GM08714 (cell line): ENCODE measurements around the gene TBC1D26.
A peak's percentile ranks its signal among the peaks of the same experiment; 100 is the strongest.
"Not testable (repeated sequence)": the region's sequence is repeated elsewhere in the genome, so short reads cannot be mapped to it uniquely, and the experiment has no call there.

ENCODE experiments used
- H3K4me3 ChIP-seq: fragments of 200-500 bp; sonication (Bioruptor generic); 2 replicates; pipeline ENCODE4 v1.5.1; 2014; ENCODE audit warnings: mild to moderate bottlenecking, low read length, inconsistent platforms
- ZNF274 ChIP-seq: IDR thresholded peaks from 2 replicates; pipeline ENCODE4 v1.6.1; 2012; ENCODE audit warnings: mild to moderate bottlenecking, low read depth, low read length

The TBC1D26 gene

DNA sequence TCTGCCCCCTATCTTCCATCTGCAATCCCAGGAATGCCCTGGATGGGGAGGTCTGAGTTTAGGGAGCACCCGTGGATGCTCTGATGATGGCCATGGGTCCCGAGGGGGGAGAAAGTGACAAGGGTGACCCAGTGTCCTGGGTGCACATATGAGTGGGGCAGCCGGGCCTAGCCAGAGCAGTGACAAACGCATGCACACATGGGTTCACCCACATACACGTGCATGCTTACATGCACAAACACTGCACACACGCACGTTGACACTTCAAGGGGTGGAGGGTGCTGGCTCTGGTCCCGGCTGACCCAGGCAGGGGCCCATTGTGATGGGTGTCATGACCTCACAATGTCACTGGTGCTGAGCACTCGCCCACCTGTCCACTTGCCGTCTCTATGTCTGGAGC lies at the start of gene TBC1D26:
TSS of gene TBC1D26 (plus strand) at position 384 of the 400 bp plus-strand sequence. CDS start 3,066 bp downstream, outside the sequence.
- H3K4me3 ChIP-seq, result not testable (repeated sequence)

DNA sequence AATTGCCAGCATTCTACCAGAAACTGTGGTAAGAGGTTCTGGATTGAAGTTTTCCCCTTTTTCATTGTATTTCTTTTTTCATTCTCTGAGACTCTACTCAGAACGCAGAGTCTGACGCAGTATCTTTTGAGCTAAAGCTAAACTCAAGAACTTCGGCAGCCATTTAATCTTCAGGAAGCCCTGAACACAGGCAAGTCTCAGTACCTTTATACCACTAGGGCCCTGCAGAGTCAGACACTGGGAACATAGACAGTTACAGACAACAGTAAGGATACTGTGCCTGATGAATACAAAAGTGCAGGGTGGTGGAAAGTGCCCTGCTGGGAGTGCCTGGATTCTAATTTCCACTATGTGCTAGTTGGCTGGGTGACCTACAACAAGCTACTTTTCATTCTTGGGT lies 48.9 kb upstream of the TBC1D26 start:
- H3K4me3 ChIP-seq, result not testable (repeated sequence)

DNA sequence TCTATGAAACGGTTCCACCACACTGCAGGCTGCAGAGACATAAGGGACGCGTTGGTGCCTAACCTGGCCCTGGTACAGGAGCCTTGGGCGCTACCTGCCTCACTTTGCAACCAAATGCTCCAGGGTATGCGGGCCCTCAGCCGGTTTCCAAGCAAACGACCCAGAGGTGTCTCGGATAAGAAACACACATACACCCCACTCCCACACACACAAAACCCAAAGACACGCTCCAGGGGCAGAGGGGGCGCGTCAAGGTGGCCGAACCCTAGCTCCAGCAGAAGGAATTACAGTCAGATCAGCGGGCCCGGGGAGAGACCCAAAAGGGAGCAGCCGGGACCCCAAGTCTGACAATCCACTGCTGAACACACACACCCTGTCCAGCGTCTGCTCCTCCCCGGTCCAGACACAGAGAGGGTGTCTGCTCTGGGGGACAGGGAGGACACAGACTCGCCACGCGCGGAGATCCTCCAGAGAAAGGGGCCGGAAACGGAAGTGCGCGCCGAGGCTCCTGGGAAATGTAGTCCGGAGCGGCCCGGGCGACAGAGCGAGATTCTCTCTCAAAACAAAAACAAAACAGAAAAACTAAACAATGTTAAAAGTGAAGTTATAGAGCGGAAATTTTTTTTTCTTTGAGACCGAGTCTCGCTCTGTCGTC lies 48.1 kb upstream of the TBC1D26 start, which contains the start of gene TRIM16:
TSS of gene TRIM16 (minus strand) at position 488 of the 655 bp plus-strand sequence. CDS start 32,702 bp downstream, outside the sequence.
- peak within 1 kb of the TSS; percentile 87 for H3K4me3 ChIP-seq

GRCh38 chr17:15687494-15687893 lies 44.6 kb upstream of the TBC1D26 start:
- H3K4me3 ChIP-seq, result not testable (repeated sequence)

GRCh38 chr17:15698967-15699366 lies 33.1 kb upstream of the TBC1D26 start:
- peak overlapping the region; percentile 53 for H3K4me3 ChIP-seq

GRCh38 chr17:15699413-15699924 lies 32.6 kb upstream of the TBC1D26 start, which contains the start of gene ZNF286A:
Gene ZNF286A (plus strand): TSS chr17:15699752. CDS start chr17:15700330, 578 bp downstream.
- H3K4me3 ChIP-seq, result peak within 1 kb of the TSS; percentile 53

GRCh38 chr17:15699937-15700336 lies 32.1 kb upstream of the TBC1D26 start:
- H3K4me3 ChIP-seq, result peak overlapping the region; percentile 53; the same call in 1 of the 2 replicates

DNA sequence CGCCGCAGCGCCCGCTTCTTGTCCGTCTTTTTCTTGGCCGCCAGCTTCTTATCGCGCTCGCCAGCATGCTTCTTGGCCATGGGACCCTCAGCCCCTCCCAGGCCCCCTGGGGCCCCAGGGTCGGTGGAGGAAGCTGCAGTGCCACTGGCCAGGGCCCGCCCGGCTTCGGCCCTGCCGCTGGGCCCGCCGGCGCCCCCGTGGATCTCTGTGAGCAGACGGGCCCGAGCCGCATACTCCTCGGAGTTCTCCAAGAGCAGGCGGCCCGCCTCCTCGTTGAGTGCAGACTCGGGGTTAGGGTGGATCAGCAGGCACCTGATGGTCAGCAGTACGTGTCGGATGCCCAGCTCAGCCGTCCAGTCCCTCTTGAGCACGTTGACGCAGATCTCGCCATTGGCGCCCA lies 27.8 kb upstream of the TBC1D26 start:
- not testable (repeated sequence) for H3K4me3 ChIP-seq

DNA sequence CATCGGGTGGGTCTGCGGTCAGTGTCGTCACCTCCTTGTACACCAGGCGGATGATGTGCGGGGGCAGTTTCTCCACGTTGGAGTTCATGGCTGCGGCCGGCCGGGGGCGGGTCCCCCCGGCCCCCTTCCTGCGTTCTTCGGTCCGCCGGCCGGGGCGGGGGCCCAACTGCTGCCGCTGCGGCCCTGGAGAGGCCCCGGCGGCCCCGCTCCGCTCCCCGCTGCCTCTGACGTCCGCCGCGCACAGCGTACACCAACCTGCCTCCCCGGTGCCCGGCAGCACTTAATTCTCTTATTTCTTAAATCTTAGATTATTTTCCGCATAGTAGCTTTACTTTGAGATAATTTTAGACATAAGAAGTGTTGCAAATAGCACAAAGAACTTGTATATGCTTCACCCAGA lies 27.3 kb upstream of the TBC1D26 start:
- H3K4me3 ChIP-seq, result not testable (repeated sequence)

GRCh38 chr17:15708879-15709278 lies 23.2 kb upstream of the TBC1D26 start:
- not testable (repeated sequence) for H3K4me3 ChIP-seq

- TF ChIP-seq ZNF274, result peak; percentile 74
- not testable (repeated sequence) for H3K4me3 ChIP-seq
Measured at GRCh38 chr17:15716601-15717563, 15.2 kb upstream of the TBC1D26 start.

- H3K4me3 ChIP-seq, result not testable (repeated sequence)
Measured at GRCh38 chr17:15730535-15730934, 1.5 kb upstream of the TBC1D26 start.

- not testable (repeated sequence) for H3K4me3 ChIP-seq
Measured at GRCh38 chr17:15733174-15733789, 1.2 kb downstream of the TBC1D26 start.

DNA sequence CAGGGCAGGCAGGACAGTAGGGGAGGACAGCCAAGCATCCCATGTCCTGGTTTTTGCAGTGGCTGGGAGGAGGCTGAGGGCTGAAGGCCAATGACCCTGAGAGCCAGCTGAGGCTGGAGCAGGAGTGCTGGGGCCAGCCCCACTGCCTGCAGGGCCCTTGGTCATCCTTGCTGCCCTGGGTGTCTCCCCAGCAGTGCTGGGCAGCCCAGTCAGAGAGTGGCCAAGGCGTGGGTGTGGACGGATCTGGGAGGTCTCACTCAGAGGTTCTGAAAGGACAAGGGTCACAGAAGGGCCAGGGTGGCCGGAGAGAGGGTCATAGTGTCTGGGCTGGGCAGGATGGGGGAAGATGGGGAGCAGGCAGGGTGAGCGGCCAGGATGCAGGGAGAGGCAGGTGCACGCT lies 4.5 kb downstream of the TBC1D26 start:
- H3K4me3 ChIP-seq, result not testable (repeated sequence)

- no peak overlapping the region for H3K4me3 ChIP-seq
- no peak for TF ChIP-seq ZNF274
Measured at GRCh38 chr17:15738066-15738465, 6.0 kb downstream of the TBC1D26 start.

DNA sequence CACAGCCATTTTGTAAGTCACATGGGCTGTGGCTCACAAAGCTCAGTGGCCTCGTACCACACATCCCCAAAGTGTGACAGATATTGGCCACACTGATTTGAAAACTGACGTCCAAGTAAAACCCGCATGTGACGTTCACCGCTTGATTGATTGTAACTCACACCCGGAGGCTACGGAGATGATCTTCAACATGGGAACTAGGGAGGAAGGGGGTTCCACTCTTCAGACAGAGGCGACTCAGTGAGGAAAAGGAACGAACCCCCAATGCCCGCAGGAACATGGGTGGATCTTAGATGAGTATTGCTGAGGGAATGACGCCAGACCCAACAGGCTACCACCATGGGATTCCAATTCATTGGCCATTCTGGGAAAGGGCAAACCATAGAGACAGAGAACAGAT lies 7.2 kb downstream of the TBC1D26 start:
- not testable (repeated sequence) for H3K4me3 ChIP-seq

GRCh38 chr17:15740041-15740440 lies 8.0 kb downstream of the TBC1D26 start:
- not testable (repeated sequence) for H3K4me3 ChIP-seq
